ENCODE results near the gene CDH18.

Gene CDH18

DNA sequence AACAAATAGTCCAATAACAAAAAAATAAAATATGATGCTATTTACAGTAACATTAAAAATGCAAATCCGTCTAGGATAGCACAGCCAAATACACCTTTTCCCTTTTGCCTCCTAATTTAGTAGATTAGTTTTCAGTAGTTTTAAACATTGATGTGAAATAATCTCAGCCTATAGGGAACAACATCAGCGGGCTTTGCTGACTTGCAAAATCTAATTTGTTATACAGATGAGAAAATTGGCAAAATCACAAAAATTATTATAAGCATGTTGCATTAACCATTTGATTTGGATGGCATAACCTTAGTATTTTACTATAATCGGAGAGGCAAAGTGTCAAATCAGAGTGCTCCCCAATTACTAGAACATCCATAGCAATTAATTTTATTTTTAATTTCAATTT lies 563.5 kb downstream of the CDH18 start:
- DNase-seq (ENCODE audit: low spot score) = no peak

Data from CD4-positive, alpha-beta T cell treated with Interleukin-6 at 100 ng/mL for 8 hours (primary cell).